Stimulated activated CD4-positive, alpha-beta T cell treated with anti-CD3 and anti-CD28 coated beads, TNF-alpha, amount 100 ng/mL, for 48 hours (primary cell): ENCODE measurements around the gene USP43.

Experiments used
- DNase-seq, 3 donors: peaks; one replicate each; pipeline ENCODE4 v3.0.0-alpha.2; 2020; ENCODE audit warnings: low read depth in 3 of 3

USP43 gene

GRCh38 chr17:9707948-9708347 is 62.6 kb downstream of the USP43 start:
- DNase-seq = no peak

GRCh38 chr17:9714801-9715200 is 69.5 kb downstream of the USP43 start:
- no peak for DNase-seq

- no peak for DNase-seq
Observed at GRCh38 chr17:9715503-9716016, 70.2 kb downstream of the USP43 start.

- DNase-seq = no peak
Observed at GRCh38 chr17:9725575-9725974, 80.3 kb downstream of the USP43 start.

GRCh38 chr17:9726291-9726690 is 81.0 kb downstream of the USP43 start:
- no peak for DNase-seq

GRCh38 chr17:9728005-9728404 is 82.7 kb downstream of the USP43 start:
- DNase-seq = no peak

GRCh38 chr17:9728564-9728963 is 83.2 kb downstream of the USP43 start:
- DNase-seq = no peak

GRCh38 chr17:9729034-9729650 is 83.8 kb downstream of the USP43 start:
- DNase-seq = no peak

GRCh38 chr17:9729735-9730420 is 84.6 kb downstream of the USP43 start:
- no peak for DNase-seq

DNA sequence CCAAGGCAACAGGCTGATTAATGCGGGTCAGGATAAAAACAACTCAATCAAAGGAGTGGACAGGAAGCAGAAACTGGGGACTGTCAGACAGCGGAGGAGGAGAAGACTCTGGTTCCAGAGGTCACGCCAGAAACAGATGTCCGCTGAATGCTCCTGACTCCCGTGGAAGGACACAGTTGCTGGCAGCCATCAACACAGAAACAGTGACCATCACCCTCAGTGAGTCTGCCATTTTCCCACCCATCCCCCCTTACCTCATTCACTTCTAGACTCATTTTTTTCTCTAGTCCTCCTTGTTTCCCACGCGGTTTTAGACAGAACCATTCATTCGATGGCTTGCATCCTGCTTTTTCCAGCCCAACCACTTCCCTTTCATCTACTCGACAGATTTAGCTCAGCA is 105.2 kb downstream of the USP43 start:
- DNase-seq = no peak

DNA sequence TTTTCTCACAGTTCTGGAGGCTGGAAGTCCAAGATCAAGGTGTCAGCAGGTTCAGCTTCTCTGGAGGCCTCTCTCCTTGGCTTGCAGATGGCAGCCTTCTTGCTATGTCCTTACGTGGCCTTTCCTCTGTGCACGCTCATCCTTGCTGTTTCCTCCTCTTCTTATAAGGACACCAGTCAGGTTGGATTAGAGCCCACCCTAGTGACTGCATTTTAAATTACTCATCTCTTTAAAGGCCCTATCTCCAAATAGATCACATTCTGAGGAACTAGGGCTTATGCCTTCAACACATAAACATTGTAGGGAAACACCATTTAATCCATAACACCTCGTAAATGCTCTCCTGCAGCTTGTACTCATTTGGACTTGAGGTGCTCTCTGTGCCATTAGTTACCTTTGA is 109.8 kb downstream of the USP43 start:
- DNase-seq = no peak

DNA sequence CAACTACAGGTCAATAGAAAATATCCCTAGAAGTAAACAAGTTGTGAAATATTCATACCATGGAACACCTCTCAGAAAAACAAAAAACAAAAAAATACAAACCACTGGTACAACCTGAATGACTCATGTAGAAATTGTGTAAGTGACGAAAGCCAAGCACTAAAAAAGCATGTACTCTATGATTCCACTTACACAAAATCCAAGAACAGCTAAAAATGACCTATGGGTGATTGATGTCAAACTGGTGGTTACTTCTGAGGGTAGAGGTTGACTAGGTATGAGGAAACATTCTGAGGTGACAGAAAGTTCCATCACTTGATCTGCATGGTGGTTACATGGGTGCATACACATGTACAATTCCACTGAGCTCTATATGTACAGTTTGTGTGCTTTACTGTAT is 114.9 kb downstream of the USP43 start:
- no peak for DNase-seq

GRCh38 chr17:9763643-9764042 is 118.3 kb downstream of the USP43 start:
- DNase-seq = no peak

DNA sequence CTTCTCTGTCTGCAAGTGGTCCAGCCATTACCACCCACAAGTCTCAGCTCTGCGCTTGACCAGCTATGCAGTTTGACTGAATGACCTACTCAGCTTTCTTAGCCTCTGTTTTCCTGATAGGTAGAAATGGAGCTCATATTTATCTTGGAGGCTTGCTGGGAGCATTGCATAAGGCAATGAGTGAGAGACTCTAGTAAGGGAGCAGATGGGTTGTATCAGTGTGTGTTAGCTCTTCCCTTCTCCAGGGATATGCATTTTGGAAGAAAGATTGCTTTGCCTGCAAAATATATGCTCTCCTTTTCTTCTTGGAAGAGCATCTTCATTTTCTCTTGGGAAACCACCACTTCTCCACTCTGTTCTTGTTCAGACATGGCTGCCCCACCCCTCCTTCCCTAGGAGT is 120.0 kb downstream of the USP43 start:
- DNase-seq = no peak

GRCh38 chr17:9766970-9767369 is 121.7 kb downstream of the USP43 start:
- no peak for DNase-seq

DNA sequence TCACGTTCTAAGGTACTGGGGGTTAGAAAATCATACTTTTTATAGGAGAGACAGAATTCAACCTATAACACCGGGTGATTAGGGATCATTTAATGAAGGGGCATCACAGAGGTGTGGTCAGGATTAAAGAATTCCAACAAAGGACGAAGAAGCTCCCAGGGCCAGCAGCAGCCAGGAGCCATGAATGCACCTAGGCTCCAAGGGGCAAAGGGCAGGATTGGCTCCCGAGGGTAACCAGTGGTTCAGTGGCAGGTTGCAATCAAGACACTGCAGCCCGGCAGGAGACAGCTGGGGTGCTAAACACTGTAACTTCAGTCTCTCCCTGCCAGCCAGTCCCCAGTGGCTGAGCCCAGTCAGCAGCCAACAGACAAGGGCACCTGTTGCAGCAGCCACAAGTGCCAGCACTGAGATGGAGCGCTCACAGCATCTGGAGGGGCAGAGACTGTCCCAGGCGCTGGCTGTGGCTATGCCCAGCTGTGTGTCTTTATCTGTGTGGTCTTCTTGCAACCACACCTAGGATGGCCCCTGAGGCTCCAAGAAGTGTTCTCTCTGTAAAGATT is 122.2 kb downstream of the USP43 start:
- DNase-seq = no peak

DNA sequence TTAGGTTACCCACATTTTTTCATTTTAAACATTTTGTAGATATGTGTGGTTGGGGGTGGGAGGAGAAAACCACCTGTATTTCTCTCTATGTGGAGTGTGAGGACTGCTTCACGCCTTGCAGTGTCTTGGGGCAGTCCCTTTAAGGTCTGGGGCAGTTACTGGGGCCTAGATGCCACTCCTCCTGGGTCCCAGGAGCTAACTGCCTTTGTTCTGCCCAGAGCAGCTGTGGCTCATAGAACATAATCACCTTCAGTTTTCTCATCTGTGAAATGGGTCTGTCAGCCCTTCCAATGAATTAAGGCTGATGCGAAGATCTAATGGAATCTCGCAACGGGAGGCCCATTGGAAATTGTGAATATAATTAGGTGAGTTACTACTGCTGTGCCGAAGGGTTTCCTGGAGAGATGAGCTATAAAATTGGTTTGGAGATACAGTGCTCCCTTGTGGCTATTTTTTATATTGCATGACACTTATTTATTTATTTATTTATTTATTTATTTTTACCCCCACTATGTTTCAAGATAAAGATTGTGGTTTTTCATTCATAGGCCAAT is 123.1 kb downstream of the USP43 start:
- no peak for DNase-seq

DNA sequence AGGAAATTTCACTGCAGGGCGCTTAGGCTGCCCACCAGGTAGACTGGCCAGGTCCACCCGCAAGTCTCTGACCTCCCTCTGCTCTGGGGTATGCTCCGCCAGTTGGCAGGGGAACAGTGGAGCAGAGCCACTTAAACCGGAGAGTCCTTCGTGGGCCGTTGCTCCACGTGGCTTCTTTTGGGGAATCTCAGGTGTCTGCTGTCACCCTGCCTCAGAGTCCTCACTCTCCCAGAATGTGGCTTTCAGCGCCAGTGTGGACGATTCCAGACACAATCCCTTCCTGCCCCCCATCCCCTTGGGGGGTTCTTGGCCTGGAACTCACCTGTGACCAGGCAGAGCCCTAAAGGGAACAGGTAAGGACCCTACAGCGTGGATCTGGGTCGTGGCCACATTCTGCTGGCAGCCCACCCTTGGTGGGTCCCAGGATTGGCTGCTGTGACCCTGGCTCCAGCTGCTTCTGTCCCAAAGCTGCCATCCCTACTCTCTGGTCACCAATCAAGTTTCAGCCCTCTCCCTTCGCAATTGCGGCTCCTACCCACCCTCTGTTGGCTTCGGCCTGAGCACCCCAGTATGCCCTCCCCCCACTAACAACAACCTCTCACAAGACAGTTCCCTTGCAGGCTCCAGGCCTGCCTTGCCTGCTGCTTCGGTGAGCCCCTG is 123.8 kb downstream of the USP43 start:
- DNase-seq = no peak

DNA sequence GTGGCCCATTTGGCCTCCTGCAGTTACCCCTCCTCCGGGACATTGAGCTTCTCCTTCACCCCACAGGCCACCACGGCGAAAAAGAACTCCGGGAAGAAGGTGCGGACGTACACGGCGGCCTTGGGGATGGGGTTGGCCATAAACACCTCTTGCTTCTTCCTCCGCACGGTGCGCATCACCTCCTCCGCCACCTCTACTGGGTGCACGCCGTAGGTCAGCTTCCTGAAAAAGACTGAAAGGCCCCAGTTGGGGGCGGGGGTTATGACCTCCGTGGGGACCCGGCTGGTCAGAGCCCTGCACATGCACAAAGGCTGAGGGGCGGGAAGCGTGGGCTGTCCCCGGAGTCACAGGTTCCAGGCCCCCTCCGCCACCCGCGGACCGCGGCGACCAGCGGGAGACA is 126.1 kb downstream of the USP43 start:
- no peak for DNase-seq

GRCh38 chr17:9772658-9773057 is 127.3 kb downstream of the USP43 start:
- no peak for DNase-seq

GRCh38 chr17:9776911-9777310 is 131.6 kb downstream of the USP43 start:
- no peak for DNase-seq
